Measurements from ENCODE around the gene FAM227B. TPM values are rescaled to one million over a fixed set of nuclear protein-coding genes. Genes with fewer than 3 reads are reported as not detected.

FAM227B gene
- polyA plus RNA-seq, 6 donors from 2014 or later: 15.8 to 27.3 (median 20.0) TPM

DNA sequence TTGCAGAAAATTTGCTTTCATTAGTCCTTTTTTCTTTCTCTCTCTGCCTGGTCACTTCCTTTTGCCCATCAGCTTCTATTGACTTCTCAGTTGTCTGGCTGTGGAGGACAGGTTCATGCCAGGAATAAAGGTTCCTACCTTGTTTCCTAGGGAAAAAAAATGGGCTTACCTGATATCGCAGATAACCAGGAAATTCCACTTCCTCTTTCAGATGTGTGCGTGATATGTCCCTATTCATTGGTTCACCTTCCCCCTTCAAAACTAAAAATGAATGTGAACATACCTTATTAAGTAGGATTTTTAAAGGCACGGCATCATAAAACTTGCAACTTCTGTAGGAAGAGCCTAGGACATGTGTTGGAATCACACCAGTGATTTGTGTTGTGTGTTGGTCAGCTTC, 317.6 kb downstream of the FAM227B start:
- H3K4me1 Mint-ChIP-seq: peaks cover 0 to 13% (median 11%) of the 10 kb centered on the region in 3 donors
- H3K36me3 Mint-ChIP-seq: peaks cover 38 to 56% of the 10 kb centered on the region in 2 donors
- peaks cover 0 to 9% (median 0%) of the 10 kb centered on the region in 7 donors for H3K9me3 Mint-ChIP-seq
- DNase-seq: no peak
- ATAC-seq (ENCODE audit: low read depth in 2 of 2): no peak
- H3K27ac Mint-ChIP-seq: no peak overlapping the region
- H3K4me3 Mint-ChIP-seq: no peak overlapping the region
- no peaks in the 10 kb centered on the region for H3K27me3 Mint-ChIP-seq

DNA sequence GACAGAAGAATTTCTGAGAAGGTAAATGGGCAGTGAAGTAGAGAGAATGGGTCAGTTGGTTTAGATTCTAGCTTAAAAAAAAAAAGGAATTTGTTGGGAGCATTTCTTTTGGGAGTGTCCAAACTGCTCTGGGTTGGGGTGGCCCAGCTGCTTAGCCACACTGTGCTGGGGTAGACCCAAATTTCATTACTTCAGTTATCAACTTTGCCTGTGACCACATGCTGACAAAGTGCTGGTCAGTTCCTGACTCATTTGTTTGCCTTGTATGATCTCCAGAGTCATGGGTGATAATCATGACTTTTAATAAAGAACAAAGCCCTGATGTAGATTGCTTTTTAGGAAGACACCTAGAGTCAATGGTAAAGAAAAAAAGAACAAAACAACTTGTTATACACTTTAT, 319.1 kb downstream of the FAM227B start:
- Mint-ChIP-seq H3K27ac (no peak overlapping the region), H3K36me3 (peaks cover 48 to 62% of the 10 kb centered on the region in 2 donors), H3K9me3 (peaks cover 0 to 16% (median 0%) of the 10 kb centered on the region in 7 donors), H3K4me1 (peaks cover 0 to 13% (median 11%) of the 10 kb centered on the region in 3 donors), H3K27me3 (no peaks in the 10 kb centered on the region), H3K4me3 (no peak overlapping the region)
- DNase-seq: no peak
- ATAC-seq (ENCODE audit: low read depth in 2 of 2): no peak

DNA sequence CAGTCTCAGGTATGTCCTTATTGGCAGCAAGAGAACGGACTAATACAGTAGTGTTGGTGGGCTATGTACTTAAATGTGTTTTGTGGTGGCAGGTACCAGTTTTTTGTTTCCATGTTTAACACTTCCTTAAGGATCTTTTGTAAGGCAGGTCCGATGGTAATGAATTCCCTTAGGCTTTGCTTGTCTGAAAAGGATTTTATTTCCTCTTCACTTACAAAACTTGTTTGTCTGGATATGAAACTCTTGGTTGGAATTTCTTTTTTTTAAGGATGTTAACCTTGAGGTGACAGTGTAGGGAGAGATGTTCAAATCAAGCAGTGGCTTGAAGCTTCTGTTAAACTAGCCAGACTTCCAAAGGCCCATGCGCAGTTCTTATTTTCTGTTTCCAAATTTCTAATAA, 319.8 kb downstream of the FAM227B start:
- ATAC-seq (ENCODE audit: low read depth in 2 of 2) (no peak), DNase-seq (no peak)
- H3K27ac Mint-ChIP-seq: no peak overlapping the region
- H3K4me1 Mint-ChIP-seq: peaks cover 0 to 13% (median 11%) of the 10 kb centered on the region in 3 donors
- no peaks in the 10 kb centered on the region for H3K27me3 Mint-ChIP-seq
- peaks cover 0 to 16% (median 5%) of the 10 kb centered on the region in 7 donors for H3K9me3 Mint-ChIP-seq
- peaks cover 54 to 69% of the 10 kb centered on the region in 2 donors for H3K36me3 Mint-ChIP-seq
- H3K4me3 Mint-ChIP-seq: no peak overlapping the region

DNA sequence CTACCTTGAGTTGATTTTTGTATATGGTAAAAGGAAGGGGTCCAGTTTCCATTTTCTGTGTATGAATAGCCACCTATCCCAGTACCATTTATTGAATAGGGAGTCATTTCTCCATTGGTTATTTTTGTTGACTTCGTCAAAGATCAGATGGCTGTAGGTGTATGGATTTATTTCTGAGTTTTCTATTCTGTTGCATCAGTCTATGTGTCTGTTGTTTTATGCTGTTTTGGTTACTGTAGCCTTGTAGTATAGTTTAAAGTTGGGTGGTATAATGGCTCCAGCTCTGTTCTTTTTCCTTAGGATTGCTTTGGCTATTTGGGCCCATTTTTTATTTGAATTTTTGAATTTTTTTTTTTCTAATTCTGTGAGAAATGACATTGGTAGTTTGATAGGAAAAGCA, 323.0 kb downstream of the FAM227B start:
- DNase-seq (no peak), ATAC-seq (ENCODE audit: low read depth in 2 of 2) (no peak)
- peaks cover 47 to 48% of the 10 kb centered on the region in 2 donors for H3K36me3 Mint-ChIP-seq
- peaks cover 0 to 16% (median 5%) of the 10 kb centered on the region in 7 donors for H3K9me3 Mint-ChIP-seq
- H3K4me1 Mint-ChIP-seq: peaks cover 0 to 6% (median 4%) of the 10 kb centered on the region in 3 donors
- no peak overlapping the region for H3K27ac Mint-ChIP-seq
- no peak overlapping the region for H3K4me3 Mint-ChIP-seq
- H3K27me3 Mint-ChIP-seq: no peaks in the 10 kb centered on the region

DNA sequence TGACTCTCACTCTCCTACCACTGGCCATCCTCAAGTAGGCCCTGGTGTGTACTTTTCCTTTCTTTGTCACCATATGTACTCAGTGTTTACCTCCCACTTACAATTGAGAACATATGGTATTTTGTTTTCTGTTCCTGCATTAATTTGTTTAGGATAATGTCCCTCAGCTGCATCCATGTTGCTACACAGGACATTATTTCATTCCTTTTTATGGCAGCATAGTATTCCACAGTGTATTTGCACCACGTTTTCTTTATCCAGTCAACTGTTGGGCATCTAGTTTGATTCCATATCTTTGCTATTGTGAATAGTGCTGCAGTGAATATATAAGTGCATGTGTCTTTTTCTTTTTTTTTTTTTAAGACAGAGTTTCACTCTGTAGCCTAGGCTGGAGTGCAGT, 324.4 kb downstream of the FAM227B start:
- Mint-ChIP-seq H3K36me3 (peaks cover 52 to 53% of the 10 kb centered on the region in 2 donors), H3K27ac (no peak overlapping the region), H3K4me3 (no peak overlapping the region), H3K9me3 (peaks cover 0 to 15% (median 5%) of the 10 kb centered on the region in 7 donors), H3K4me1 (peaks cover 0 to 6% (median 4%) of the 10 kb centered on the region in 3 donors), H3K27me3 (no peaks in the 10 kb centered on the region)
- no peak for ATAC-seq (ENCODE audit: low read depth in 2 of 2)
- no peak for DNase-seq

DNA sequence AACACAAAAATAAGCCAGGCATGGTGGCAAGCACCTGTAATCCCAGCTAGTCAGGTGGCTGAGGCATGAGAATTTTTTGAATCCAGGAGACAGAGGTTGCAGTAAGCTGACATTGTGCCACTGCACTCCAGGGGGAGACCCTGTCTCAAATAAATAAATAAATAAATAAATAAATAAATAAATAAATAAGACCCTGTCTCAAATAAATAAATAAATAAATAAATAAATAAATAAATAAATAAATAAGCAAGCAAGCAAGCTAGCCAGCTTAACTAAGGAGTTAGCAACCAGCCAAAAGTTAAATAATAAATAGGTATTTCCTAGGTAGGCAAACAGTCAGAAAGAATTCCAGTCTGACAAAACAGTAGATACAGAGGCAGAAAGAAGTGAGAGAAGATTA, 326.7 kb downstream of the FAM227B start:
- Mint-ChIP-seq H3K9me3 (peaks cover 0 to 12% (median 3%) of the 10 kb centered on the region in 7 donors), H3K4me1 (no peaks in the 10 kb centered on the region), H3K36me3 (peaks cover 29 to 38% of the 10 kb centered on the region in 2 donors), H3K27ac (no peak overlapping the region), H3K4me3 (no peak overlapping the region), H3K27me3 (no peaks in the 10 kb centered on the region)
- DNase-seq: no peak
- no peak for ATAC-seq (ENCODE audit: low read depth in 2 of 2)

DNA sequence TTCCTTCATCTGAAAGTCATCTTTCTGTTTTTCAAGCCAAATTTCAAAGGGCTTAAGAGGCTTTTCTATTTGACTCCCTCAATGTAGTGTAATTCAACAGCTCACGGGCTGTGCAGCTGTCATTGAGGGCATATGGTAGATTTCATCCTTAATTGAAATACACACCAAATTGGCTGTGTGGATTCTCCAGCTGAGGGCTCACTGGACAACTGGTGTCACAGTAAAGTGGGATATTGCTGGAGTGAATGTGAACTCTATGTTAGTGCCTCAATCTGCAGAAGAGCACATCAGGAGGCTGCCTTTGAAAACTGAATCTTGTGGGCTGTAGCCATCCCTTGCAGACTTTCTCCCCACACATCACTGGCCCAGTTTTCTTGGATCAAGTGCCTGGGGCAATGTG, 330.4 kb downstream of the FAM227B start:
- no peak overlapping the region for H3K27ac Mint-ChIP-seq
- no peaks in the 10 kb centered on the region for H3K9me3 Mint-ChIP-seq
- ATAC-seq (ENCODE audit: low read depth in 2 of 2) (no peak), DNase-seq (no peak)
- H3K4me1 Mint-ChIP-seq: no peaks in the 10 kb centered on the region
- H3K4me3 Mint-ChIP-seq: no peak overlapping the region
- H3K27me3 Mint-ChIP-seq: no peaks in the 10 kb centered on the region
- peaks cover 27 to 38% of the 10 kb centered on the region in 2 donors for H3K36me3 Mint-ChIP-seq

DNA sequence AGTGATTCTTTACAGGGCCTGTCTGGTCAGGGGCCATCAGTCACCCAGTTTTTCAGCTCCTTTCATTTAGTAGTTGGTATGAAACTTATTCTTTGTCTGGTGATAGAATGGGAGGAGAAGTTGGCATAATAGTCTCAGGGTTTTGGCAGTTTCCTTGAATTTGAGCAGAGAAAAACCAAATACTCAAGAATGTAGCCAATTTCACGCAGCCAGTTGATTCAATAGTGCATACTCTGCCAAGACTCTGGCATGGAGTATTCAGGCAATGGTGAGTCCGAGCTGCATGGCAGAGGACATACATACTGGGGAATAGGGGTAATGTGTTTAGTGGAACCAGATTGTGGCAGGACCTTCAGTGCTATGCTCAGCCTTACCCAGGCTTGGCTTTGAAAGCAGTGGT, 332.2 kb downstream of the FAM227B start:
- DNase-seq (no peak), ATAC-seq (ENCODE audit: low read depth in 2 of 2) (no peak)
- Mint-ChIP-seq H3K4me1 (no peaks in the 10 kb centered on the region), H3K27ac (no peak overlapping the region), H3K4me3 (no peak overlapping the region), H3K36me3 (peaks cover 36 to 47% of the 10 kb centered on the region in 2 donors), H3K27me3 (no peaks in the 10 kb centered on the region), H3K9me3 (no peaks in the 10 kb centered on the region)

DNA sequence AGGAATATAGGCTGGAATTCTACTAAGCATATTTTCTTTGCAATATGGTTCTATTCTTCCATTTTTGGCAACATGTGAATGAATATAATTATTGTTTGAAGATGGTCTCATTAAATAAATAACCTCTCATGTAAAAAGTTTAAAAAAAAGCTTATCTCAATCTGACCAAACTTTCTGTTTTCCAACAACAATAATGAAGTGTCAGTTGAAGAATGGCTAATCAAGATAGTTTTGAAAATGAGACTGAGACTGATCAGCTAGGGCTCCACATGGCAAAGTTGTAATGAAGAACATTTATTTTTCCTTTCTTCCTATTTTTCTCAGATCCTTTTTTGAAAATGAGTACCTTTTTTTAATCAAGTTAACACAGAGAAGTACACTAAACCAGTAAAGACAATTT, 333.1 kb downstream of the FAM227B start:
- no peaks in the 10 kb centered on the region for H3K9me3 Mint-ChIP-seq
- peaks cover 41 to 50% of the 10 kb centered on the region in 2 donors for H3K36me3 Mint-ChIP-seq
- H3K4me3 Mint-ChIP-seq: no peak overlapping the region
- ATAC-seq (ENCODE audit: low read depth in 2 of 2) (no peak), DNase-seq (no peak)
- no peak overlapping the region for H3K27ac Mint-ChIP-seq
- H3K4me1 Mint-ChIP-seq: no peaks in the 10 kb centered on the region
- no peaks in the 10 kb centered on the region for H3K27me3 Mint-ChIP-seq

DNA sequence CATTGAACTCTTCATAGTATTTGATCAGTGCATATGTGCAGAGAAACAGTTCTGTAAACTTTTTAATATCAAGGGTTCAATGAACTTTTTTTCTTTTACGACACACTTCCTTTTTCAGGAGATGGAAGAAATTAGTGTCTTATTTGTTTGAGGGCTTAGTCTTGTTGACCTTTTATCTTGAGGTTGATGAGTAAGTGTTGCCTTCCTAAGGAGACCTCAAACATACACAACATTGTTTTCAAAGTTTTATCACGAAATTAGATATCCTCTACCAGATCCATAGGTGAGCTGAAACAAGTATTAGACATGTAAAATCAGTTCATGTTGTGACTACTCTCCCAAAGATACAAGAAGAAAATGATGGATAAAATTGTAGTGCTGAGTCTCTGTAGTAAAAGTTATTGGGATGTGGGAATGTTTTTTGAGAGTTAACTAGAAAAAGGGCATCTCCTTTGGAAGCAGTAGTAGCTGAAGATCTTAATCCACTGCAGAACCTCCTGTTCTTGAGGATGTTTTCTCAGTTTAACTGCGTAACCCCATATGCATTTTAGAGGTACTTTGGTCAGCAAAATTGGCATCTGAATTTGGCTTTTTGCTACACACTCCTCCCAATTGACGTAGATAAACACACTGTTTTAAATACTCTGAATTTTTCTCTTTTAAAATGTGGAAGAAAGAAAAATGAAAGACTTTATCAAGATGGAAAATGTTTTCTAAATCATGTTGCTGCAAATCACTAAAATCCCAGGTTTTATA, 333.8 kb downstream of the FAM227B start:
- Mint-ChIP-seq H3K4me1 (no peaks in the 10 kb centered on the region), H3K27ac (no peak overlapping the region), H3K36me3 (peaks cover 36 to 49% of the 10 kb centered on the region in 2 donors), H3K4me3 (no peak overlapping the region), H3K9me3 (no peaks in the 10 kb centered on the region), H3K27me3 (no peaks in the 10 kb centered on the region)
- ATAC-seq (ENCODE audit: low read depth in 2 of 2): no peak
- DNase-seq: no peak

DNA sequence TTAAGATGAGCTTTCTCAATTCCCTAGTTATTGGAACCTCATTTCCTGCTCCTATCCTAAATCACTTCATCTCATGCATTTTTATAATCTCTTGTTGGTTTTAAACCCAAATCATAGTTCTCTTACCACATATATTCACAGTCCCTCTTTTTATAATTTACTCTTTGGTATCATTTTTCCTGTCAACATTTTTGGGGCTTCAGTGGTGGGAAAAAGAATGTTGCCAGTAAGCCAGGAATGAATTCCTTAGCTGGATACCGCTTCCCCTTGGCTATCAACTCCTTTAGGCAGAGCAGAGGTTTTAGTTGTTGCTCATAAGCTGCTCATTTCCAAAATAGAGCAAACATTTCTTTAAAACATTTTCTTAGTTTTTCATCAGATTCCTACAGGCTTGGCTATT, 338.3 kb downstream of the FAM227B start:
- Mint-ChIP-seq H3K4me1 (no peaks in the 10 kb centered on the region), H3K36me3 (peaks cover 47 to 62% of the 10 kb centered on the region in 2 donors), H3K27ac (no peak overlapping the region), H3K9me3 (peaks cover 0 to 5% (median 0%) of the 10 kb centered on the region in 7 donors), H3K4me3 (no peak overlapping the region), H3K27me3 (no peaks in the 10 kb centered on the region)
- no peak for DNase-seq
- ATAC-seq (ENCODE audit: low read depth in 2 of 2): no peak

DNA sequence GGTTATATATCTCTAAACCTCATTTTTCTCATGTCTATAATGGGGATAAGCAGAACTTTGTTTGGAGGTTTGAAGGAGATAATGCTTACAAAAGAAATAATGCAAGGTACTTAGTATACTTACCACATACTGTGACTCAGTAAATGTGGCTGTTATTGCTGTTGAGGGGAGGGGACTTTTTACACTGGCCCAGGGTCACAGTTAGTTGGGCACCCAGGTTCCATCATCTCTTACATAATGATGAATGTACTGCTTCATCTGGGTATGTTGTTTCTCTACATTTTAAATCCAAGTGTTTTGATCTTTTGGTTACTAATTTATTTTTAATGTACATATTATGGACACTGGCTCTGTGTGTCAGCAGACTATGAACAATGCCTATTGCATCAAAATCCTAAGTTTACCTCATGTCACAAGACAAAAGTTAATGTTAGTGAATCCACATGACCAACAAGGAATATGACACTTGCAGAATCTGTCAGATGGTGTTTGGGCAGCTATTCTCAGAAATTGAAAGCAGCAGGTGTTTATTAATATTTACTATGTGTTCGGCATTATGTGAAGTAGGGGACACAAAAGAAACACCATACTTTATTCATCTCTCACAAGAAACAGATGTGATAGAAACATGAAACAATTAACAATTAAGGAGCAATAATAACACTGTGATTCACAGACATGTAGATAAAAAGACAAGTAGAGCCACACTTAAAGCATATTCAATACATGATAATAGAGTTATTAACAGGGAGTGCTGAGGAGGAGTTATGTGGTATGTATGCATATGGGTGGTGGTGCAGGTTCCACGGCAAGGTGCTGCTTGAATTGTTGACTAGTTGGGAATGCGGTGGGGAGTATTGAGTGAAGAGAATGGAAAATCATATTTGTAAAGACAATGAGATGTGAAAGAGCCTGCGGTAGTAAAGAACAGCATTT, 340.8 kb downstream of the FAM227B start:
- ATAC-seq (ENCODE audit: low read depth in 2 of 2) (no peak), DNase-seq (no peak)
- no peak overlapping the region for H3K27ac Mint-ChIP-seq
- H3K4me1 Mint-ChIP-seq: no peaks in the 10 kb centered on the region
- H3K27me3 Mint-ChIP-seq: no peaks in the 10 kb centered on the region
- peaks cover 31 to 46% of the 10 kb centered on the region in 2 donors for H3K36me3 Mint-ChIP-seq
- H3K4me3 Mint-ChIP-seq: no peak overlapping the region
- peaks cover 0 to 5% (median 0%) of the 10 kb centered on the region in 7 donors for H3K9me3 Mint-ChIP-seq

DNA sequence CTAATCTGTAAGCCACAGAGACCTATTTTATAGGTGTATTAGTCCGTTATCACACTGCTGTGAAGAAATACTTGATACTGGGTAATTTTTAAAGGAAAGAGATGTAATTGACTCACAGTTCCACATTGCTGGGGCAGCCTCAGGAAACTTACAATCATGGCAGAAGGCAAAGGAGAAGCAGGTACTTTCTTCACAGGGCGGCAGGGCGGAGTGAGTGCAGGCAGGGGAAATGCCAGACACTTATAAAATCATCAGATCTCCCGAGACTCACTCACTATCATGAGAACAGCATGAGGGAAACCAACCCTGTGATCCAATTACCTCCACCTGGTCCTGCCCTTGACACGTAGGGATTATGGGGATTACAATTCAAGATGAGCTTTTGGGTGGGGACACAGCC, 341.9 kb downstream of the FAM227B start:
- peaks cover 0 to 5% (median 0%) of the 10 kb centered on the region in 7 donors for H3K9me3 Mint-ChIP-seq
- DNase-seq (no peak), ATAC-seq (ENCODE audit: low read depth in 2 of 2) (no peak)
- H3K4me3 Mint-ChIP-seq: no peak overlapping the region
- H3K36me3 Mint-ChIP-seq: peaks cover 24 to 39% of the 10 kb centered on the region in 2 donors
- H3K27me3 Mint-ChIP-seq: no peaks in the 10 kb centered on the region
- H3K4me1 Mint-ChIP-seq: no peaks in the 10 kb centered on the region
- H3K27ac Mint-ChIP-seq: no peak overlapping the region

Measured in naive B cell (primary cell).